K562 (cell line): Measurements from ENCODE around the gene TMEM203. TPM values are rescaled to one million over a fixed set of nuclear protein-coding genes. Genes with fewer than 3 reads are reported as not detected.
A peak's percentile ranks its signal among the peaks of the same experiment; 100 is the strongest.

Source experiments
- CREB1 ChIP-seq, 2 experiments: sonication (generic) in 1 of 2; formaldehyde crosslinking in 1 of 2; IDR thresholded peaks; 2 replicates each; pipeline versions ENCODE4 v1.6.1 to v1.8.0; 2012 to 2022; ENCODE audit warnings: inconsistent platforms in 1 of 2, mild to moderate bottlenecking in 1 of 2, missing genetic modification reagents in 1 of 2, moderate library complexity in 1 of 2
- HNRNPL ChIP-seq: fragments of 200-400 bp; formaldehyde crosslinking; IDR thresholded peaks from 2 replicates; pipeline ENCODE4 v1.6.1; 2017; ENCODE audit warnings: low read depth, mild to moderate bottlenecking, low read length
- NEUROD1 ChIP-seq: fragments of 150-350 bp; IDR thresholded peaks from 2 replicates; pipeline ENCODE4 v1.6.1; 2014; ENCODE audit warnings: borderline replicate concordance, low read length, low read depth; ENCODE audit not compliant: partially characterized antibody
- NR4A1 ChIP-seq, 2 experiments: fragments of 250-450 bp in 1 of 2; fragments of 450-650 bp in 1 of 2; sonication (Bioruptor Pico) in 1 of 2; IDR thresholded peaks; 2 replicates each; pipeline versions ENCODE4 v1.4.0 to v1.6.1; 2016 to 2020; ENCODE audit warnings: mild to moderate bottlenecking in 2 of 2, missing compliant biosample characterization in 1 of 2, missing genetic modification characterization in 1 of 2, moderate library complexity in 1 of 2
- PREB ChIP-seq: sonication (generic); formaldehyde crosslinking; IDR thresholded peaks from 2 replicates; pipeline ENCODE4 v1.8.1; 2023; ENCODE audit warnings: mild to moderate bottlenecking, missing genetic modification reagents
- TGIF2 ChIP-seq: sonication (generic); formaldehyde crosslinking; IDR thresholded peaks from 2 replicates; pipeline ENCODE4 v1.8.1; 2022; ENCODE audit warnings: mild to moderate bottlenecking, missing genetic modification reagents, moderate library complexity
- USF2 ChIP-seq: sonication (generic); formaldehyde crosslinking; IDR thresholded peaks from 2 replicates; pipeline ENCODE4 v1.5.0; 2020; ENCODE audit warnings: missing genetic modification reagents
- ZNF146 ChIP-seq: IDR thresholded peaks from one replicate; pipeline ENCODE4 v1.6.1; 2018; ENCODE audit warnings: missing compliant biosample characterization; ENCODE audit not compliant: unreplicated experiment
- ZNF280A ChIP-seq: fragments of 450-650 bp; IDR thresholded peaks from 2 replicates; pipeline ENCODE4 v1.6.1; 2018; ENCODE audit warnings: mild to moderate bottlenecking, low read depth; ENCODE audit not compliant: partially characterized antibody
- ZNF57 ChIP-seq: fragments of 450-650 bp; formaldehyde crosslinking; IDR thresholded peaks from 2 replicates; pipeline ENCODE4 v1.4.0; 2020; ENCODE audit warnings: mild to moderate bottlenecking, moderate library complexity
- polyA plus RNA-seq, 8 experiments: library from polyadenylated mRNA; depleted of rRNA in 4 of 8; stranded (reverse) in 5 of 8; unstranded in 3 of 8; fragments of >200 nt; fragmentation: Nextera tagmentation in 2 of 8; fragmentation: Illumina TruSeq in 1 of 8; extraction: Ambion mirVana in 2 of 8; extraction: Trizol in 1 of 8; gene quantifications; 2 replicates each; pipeline versions ENCODE4 v1.2.1 to v1.2.3, GENCODE V29; 2011 to 2014; ENCODE audit warnings: inconsistent platforms in 1 of 8, missing spikeins in 1 of 8
- total RNA-seq, 7 experiments: library from RNA; depleted of rRNA in 6 of 7; stranded (reverse); fragments of >200 nt in 6 of 7; fragmentation: Illumina TruSeq in 2 of 7; extraction: Trizol in 2 of 7; gene quantifications; 2 replicates each; pipeline versions ENCODE4 v1.2.1 to v1.2.3, GENCODE V29; 2011 to 2021; ENCODE audit warnings: low replicate concordance in 1 of 7
- TF ChIP-seq, protein P1 (sequence below): fragments of 250-450 bp; sonication (Bioruptor Pico); IDR thresholded peaks from 2 replicates; pipeline ENCODE4 v1.4.0; 2020
- TF ChIP-seq, protein P2 (sequence below): fragments of 250-450 bp; sonication (Bioruptor Pico); IDR thresholded peaks from 2 replicates; pipeline ENCODE4 v1.4.0; 2020; ENCODE audit warnings: mild to moderate bottlenecking, moderate library complexity, borderline replicate concordance

TMEM203 gene
- total and polyA plus RNA-seq, 9 of the 15 experiments (the other 6 are each of a cell fraction or from before 2014, with no cell fraction given): 8.8 to 59.5 (median 37.6) TPM

GRCh38 chr9:137217276-137218211 is 12.1 kb upstream of the TMEM203 start (continued):
- TF ChIP-seq, protein P1, sequence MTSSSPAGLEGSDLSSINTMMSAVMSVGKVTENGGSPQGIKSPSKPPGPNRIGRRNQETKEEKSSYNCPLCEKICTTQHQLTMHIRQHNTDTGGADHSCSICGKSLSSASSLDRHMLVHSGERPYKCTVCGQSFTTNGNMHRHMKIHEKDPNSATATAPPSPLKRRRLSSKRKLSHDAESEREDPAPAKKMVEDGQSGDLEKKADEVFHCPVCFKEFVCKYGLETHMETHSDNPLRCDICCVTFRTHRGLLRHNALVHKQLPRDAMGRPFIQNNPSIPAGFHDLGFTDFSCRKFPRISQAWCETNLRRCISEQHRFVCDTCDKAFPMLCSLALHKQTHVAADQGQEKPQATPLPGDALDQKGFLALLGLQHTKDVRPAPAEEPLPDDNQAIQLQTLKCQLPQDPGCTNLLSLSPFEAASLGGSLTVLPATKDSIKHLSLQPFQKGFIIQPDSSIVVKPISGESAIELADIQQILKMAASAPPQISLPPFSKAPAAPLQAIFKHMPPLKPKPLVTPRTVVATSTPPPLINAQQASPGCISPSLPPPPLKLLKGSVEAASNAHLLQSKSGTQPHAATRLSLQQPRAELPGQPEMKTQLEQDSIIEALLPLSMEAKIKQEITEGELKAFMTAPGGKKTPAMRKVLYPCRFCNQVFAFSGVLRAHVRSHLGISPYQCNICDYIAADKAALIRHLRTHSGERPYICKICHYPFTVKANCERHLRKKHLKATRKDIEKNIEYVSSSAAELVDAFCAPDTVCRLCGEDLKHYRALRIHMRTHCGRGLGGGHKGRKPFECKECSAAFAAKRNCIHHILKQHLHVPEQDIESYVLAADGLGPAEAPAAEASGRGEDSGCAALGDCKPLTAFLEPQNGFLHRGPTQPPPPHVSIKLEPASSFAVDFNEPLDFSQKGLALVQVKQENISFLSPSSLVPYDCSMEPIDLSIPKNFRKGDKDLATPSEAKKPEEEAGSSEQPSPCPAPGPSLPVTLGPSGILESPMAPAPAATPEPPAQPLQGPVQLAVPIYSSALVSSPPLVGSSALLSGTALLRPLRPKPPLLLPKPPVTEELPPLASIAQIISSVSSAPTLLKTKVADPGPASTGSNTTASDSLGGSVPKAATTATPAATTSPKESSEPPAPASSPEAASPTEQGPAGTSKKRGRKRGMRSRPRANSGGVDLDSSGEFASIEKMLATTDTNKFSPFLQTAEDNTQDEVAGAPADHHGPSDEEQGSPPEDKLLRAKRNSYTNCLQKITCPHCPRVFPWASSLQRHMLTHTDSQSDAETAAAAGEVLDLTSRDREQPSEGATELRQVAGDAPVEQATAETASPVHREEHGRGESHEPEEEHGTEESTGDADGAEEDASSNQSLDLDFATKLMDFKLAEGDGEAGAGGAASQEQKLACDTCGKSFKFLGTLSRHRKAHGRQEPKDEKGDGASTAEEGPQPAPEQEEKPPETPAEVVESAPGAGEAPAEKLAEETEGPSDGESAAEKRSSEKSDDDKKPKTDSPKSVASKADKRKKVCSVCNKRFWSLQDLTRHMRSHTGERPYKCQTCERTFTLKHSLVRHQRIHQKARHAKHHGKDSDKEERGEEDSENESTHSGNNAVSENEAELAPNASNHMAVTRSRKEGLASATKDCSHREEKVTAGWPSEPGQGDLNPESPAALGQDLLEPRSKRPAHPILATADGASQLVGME: no peak
- TF ChIP-seq, protein P2, sequence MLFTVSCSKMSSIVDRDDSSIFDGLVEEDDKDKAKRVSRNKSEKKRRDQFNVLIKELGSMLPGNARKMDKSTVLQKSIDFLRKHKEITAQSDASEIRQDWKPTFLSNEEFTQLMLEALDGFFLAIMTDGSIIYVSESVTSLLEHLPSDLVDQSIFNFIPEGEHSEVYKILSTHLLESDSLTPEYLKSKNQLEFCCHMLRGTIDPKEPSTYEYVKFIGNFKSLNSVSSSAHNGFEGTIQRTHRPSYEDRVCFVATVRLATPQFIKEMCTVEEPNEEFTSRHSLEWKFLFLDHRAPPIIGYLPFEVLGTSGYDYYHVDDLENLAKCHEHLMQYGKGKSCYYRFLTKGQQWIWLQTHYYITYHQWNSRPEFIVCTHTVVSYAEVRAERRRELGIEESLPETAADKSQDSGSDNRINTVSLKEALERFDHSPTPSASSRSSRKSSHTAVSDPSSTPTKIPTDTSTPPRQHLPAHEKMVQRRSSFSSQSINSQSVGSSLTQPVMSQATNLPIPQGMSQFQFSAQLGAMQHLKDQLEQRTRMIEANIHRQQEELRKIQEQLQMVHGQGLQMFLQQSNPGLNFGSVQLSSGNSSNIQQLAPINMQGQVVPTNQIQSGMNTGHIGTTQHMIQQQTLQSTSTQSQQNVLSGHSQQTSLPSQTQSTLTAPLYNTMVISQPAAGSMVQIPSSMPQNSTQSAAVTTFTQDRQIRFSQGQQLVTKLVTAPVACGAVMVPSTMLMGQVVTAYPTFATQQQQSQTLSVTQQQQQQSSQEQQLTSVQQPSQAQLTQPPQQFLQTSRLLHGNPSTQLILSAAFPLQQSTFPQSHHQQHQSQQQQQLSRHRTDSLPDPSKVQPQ: no peak
- TF ChIP-seq HNRNPL (0 out of 2 replicates have a peak, but pooled peaks have one; percentile 28), PREB (CRISPR knock-in tag) (no peak), NR4A1 (CRISPR knock-in tag; IDR thresholded peaks at IDR 0.05) (no peak), NR4A1 (tag; IDR thresholded peaks at IDR 0.05) (no peak), ZNF280A (no peak), USF2 (CRISPR knock-in tag) (no peak), CREB1 (IDR thresholded peaks at IDR 0.05) (no peak), CREB1 (CRISPR knock-in tag; IDR thresholded peaks at IDR 0.05) (no peak), TGIF2 (CRISPR knock-in tag) (no peak), ZNF57 (CRISPR knock-in tag) (no peak), ZNF146 (CRISPR knock-in tag) (no peak), NEUROD1 (no peak)
